NT2/D1 (cell line): ENCODE data around the gene CSNK1G3.

Source experiments
- SUZ12 ChIP-seq: IDR thresholded peaks from 2 replicates; pipeline ENCODE4 v1.6.1; 2011; ENCODE audit not compliant: insufficient read length, insufficient read depth; ENCODE audit errors: extremely low read depth
- YY1 ChIP-seq: IDR thresholded peaks from 2 replicates; pipeline ENCODE4 v1.6.1; 2011; ENCODE audit not compliant: insufficient read length, insufficient read depth
- ZNF274 ChIP-seq: IDR thresholded peaks from 2 replicates; pipeline ENCODE4 v1.6.1; 2011; ENCODE audit warnings: mild to moderate bottlenecking, low read depth, low read length

- no peak for TF ChIP-seq YY1
- TF ChIP-seq ZNF274: no peak
- TF ChIP-seq SUZ12: no peak
Observed at GRCh38 chr5:123535648-123536047, 23.7 kb downstream of the CSNK1G3 start.
